ENCODE results near the gene CAPS2.
"Not testable (repeated sequence)": the region's sequence is repeated elsewhere in the genome, so short reads cannot be mapped to it uniquely, and the experiment has no call there.

CAPS2 gene

DNA sequence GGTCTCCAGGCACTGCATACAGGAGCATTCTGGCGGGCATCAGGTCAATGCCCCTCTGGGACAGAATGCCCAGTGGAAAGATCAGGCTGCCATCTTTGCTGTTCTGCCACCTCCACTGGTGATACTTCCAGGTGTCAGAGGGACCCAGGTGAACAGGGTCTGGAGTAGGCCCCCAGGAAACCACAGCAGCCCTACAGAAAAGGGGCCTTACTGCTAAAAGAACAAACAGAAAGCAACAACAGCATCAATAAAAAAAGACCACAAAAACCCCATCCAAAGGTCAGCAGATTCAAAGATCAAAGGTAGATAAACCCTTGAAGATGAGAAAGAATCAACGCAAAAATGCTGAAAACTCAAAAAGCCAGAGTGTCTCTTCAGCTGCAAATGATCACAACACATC lies 20.3 kb upstream of the CAPS2 start:
- H2BK120ac ChIP-seq (ENCODE audit: low read depth, low read length): no peak overlapping the region
- no peak overlapping the region for H3K4ac ChIP-seq (ENCODE audit: low read length)
- no peak overlapping the region for H3K18ac ChIP-seq (ENCODE audit: low read length)
- H3K9ac ChIP-seq (ENCODE audit: low read depth, low read length, poor library complexity): no peak overlapping the region
- no peak overlapping the region for H3K4me3 ChIP-seq (ENCODE audit: low read length in 2 of 2)
- no CpG with 5 or more reads among the region's 2 CpGs for WGBS, 2 donors (ENCODE audit: extremely low coverage in 2 of 2, insufficient read length in 2 of 2, insufficient replicate concordance in 1 of 2)
- no peak overlapping the region for H2AK5ac ChIP-seq (ENCODE audit: low read depth, low read length)
- H2BK12ac ChIP-seq (ENCODE audit: low read length): no peak overlapping the region
- no peak overlapping the region for H4K91ac ChIP-seq (ENCODE audit: low read depth, low read length, poor library complexity)
- no peaks in the 10 kb centered on the region for H3K79me1 ChIP-seq (ENCODE audit: low read depth, low read length)
- no peaks in the 10 kb centered on the region for H3K9me3 ChIP-seq (replicated peaks in 1 of 2; ENCODE audit: control insufficient read depth in 2 of 2, insufficient read depth in 1 of 2, low read depth in 1 of 2, low read length in 2 of 2)
- no peak for DNase-seq (ENCODE audit: low spot score)
- no peak overlapping the region for H3K27ac ChIP-seq (replicated peaks; ENCODE audit: low read length)
- no peak overlapping the region for H2BK5ac ChIP-seq (ENCODE audit: low read length)
- H3K27me3 ChIP-seq (ENCODE audit: control insufficient read depth in 3 of 3, insufficient read depth in 3 of 3, low read depth in 1 of 3, low read length in 3 of 3): no peaks in the 10 kb centered on the region
- H3K4me2 ChIP-seq (ENCODE audit: insufficient read depth, low read length, poor library complexity, severe bottlenecking): no peak overlapping the region
- no peaks in the 10 kb centered on the region for H3K36me3 ChIP-seq (replicated peaks in 1 of 2; ENCODE audit: control insufficient read depth in 2 of 2, insufficient read depth in 2 of 2, low read length in 2 of 2)
- H3K4me1 ChIP-seq (ENCODE audit: control insufficient read depth in 2 of 2, insufficient read depth in 1 of 2, low read depth in 1 of 2, low read length in 2 of 2): no peaks in the 10 kb centered on the region
- no peak overlapping the region for H2AFZ ChIP-seq (ENCODE audit: low read length)
- no peak overlapping the region for H2BK15ac ChIP-seq (ENCODE audit: low read length)
- no peak overlapping the region for H3K23ac ChIP-seq (ENCODE audit: low read depth, low read length, poor library complexity)
- H4K8ac ChIP-seq (ENCODE audit: low read depth, low read length): no peak overlapping the region
- no peak overlapping the region for H3K14ac ChIP-seq (ENCODE audit: low read length)

DNA sequence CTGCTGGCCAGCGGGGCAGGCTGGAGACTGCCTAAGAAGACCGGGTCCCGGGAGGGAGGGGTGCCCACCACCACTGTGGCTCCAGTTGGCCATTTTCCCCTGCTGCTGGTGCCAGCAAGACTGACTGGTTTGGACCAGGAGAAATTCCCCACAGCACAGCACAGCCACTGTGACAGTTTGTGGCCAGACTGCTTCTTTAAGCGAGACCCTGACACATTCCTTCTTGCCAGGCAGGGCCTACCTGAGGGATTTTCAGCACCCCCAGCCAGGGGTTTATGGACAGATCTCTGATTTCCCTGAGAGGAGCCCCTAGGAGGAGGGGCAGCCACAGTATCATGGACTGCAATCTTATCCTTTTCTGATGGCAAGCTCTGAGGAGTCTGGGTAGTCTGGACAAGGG lies 19.8 kb upstream of the CAPS2 start:
- no peak overlapping the region for H3K14ac ChIP-seq (ENCODE audit: low read length)
- no peak overlapping the region for H3K9ac ChIP-seq (ENCODE audit: low read depth, low read length, poor library complexity)
- no peaks in the 10 kb centered on the region for H3K9me3 ChIP-seq (replicated peaks in 1 of 2; ENCODE audit: control insufficient read depth in 2 of 2, insufficient read depth in 1 of 2, low read depth in 1 of 2, low read length in 2 of 2)
- H3K4me1 ChIP-seq (ENCODE audit: control insufficient read depth in 2 of 2, insufficient read depth in 1 of 2, low read depth in 1 of 2, low read length in 2 of 2): no peaks in the 10 kb centered on the region
- H2BK120ac ChIP-seq (ENCODE audit: low read depth, low read length): no peak overlapping the region
- no peak overlapping the region for H3K4me2 ChIP-seq (ENCODE audit: insufficient read depth, low read length, poor library complexity, severe bottlenecking)
- H2BK15ac ChIP-seq (ENCODE audit: low read length): no peak overlapping the region
- no peak overlapping the region for H3K18ac ChIP-seq (ENCODE audit: low read length)
- no peak overlapping the region for H3K23ac ChIP-seq (ENCODE audit: low read depth, low read length, poor library complexity)
- no peak overlapping the region for H3K27ac ChIP-seq (replicated peaks; ENCODE audit: low read length)
- no peak for DNase-seq (ENCODE audit: low spot score)
- no peak overlapping the region for H2BK12ac ChIP-seq (ENCODE audit: low read length)
- no peak overlapping the region for H3K4me3 ChIP-seq (ENCODE audit: low read length in 2 of 2)
- no peak overlapping the region for H2BK5ac ChIP-seq (ENCODE audit: low read length)
- no peak overlapping the region for H4K91ac ChIP-seq (ENCODE audit: low read depth, low read length, poor library complexity)
- no peak overlapping the region for H2AK5ac ChIP-seq (ENCODE audit: low read depth, low read length)
- no peaks in the 10 kb centered on the region for H3K36me3 ChIP-seq (replicated peaks in 1 of 2; ENCODE audit: control insufficient read depth in 2 of 2, insufficient read depth in 2 of 2, low read length in 2 of 2)
- no peak overlapping the region for H2AFZ ChIP-seq (ENCODE audit: low read length)
- no peaks in the 10 kb centered on the region for H3K79me1 ChIP-seq (ENCODE audit: low read depth, low read length)
- no peak overlapping the region for H3K4ac ChIP-seq (ENCODE audit: low read length)
- no peak overlapping the region for H4K8ac ChIP-seq (ENCODE audit: low read depth, low read length)
- no peaks in the 10 kb centered on the region for H3K27me3 ChIP-seq (ENCODE audit: control insufficient read depth in 3 of 3, insufficient read depth in 3 of 3, low read depth in 1 of 3, low read length in 3 of 3)
- WGBS, 2 donors (ENCODE audit: extremely low coverage in 2 of 2, insufficient read length in 2 of 2, insufficient replicate concordance in 1 of 2): no CpG with 5 or more reads among the region's 4 CpGs

DNA sequence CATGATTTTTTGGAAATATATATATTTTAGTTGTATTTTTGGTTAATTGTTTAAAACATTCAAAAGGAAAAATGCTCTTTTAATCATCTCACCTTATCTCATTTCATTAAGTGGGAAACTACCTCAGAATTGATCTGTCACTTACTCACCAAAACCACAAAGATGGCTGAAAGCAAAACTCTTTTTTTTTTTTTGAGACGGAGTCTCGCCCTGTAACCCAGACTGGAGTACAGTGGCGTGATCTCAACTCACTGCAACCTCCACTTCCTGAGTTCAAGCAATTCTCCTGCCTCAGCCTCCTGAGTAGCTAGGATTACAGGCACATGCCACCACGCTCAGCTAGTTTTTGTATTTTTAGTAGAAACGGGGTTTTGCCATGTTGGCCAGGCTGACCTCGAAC lies 16.1 kb upstream of the CAPS2 start:
- not testable (repeated sequence) for H4K91ac ChIP-seq (ENCODE audit: low read depth, low read length, poor library complexity); DNase-seq (ENCODE audit: low spot score); H3K27me3 ChIP-seq (ENCODE audit: control insufficient read depth in 3 of 3, insufficient read depth in 3 of 3, low read depth in 1 of 3, low read length in 3 of 3); H3K18ac ChIP-seq (ENCODE audit: low read length); H2BK12ac ChIP-seq (ENCODE audit: low read length); H3K9ac ChIP-seq (ENCODE audit: low read depth, low read length, poor library complexity); H3K4me3 ChIP-seq (ENCODE audit: low read length in 2 of 2); H2AFZ ChIP-seq (ENCODE audit: low read length); H2BK5ac ChIP-seq (ENCODE audit: low read length); H2AK5ac ChIP-seq (ENCODE audit: low read depth, low read length); H3K14ac ChIP-seq (ENCODE audit: low read length); H3K23ac ChIP-seq (ENCODE audit: low read depth, low read length, poor library complexity); H3K36me3 ChIP-seq (replicated peaks in 1 of 2; ENCODE audit: control insufficient read depth in 2 of 2, insufficient read depth in 2 of 2, low read length in 2 of 2); H3K27ac ChIP-seq (replicated peaks; ENCODE audit: low read length); H3K4ac ChIP-seq (ENCODE audit: low read length); H2BK15ac ChIP-seq (ENCODE audit: low read length); H4K8ac ChIP-seq (ENCODE audit: low read depth, low read length); H2BK120ac ChIP-seq (ENCODE audit: low read depth, low read length); H3K4me2 ChIP-seq (ENCODE audit: insufficient read depth, low read length, poor library complexity, severe bottlenecking); H3K9me3 ChIP-seq (replicated peaks in 1 of 2; ENCODE audit: control insufficient read depth in 2 of 2, insufficient read depth in 1 of 2, low read depth in 1 of 2, low read length in 2 of 2); H3K4me1 ChIP-seq (ENCODE audit: control insufficient read depth in 2 of 2, insufficient read depth in 1 of 2, low read depth in 1 of 2, low read length in 2 of 2); H3K79me1 ChIP-seq (ENCODE audit: low read depth, low read length)
- WGBS, 2 donors (ENCODE audit: extremely low coverage in 2 of 2, insufficient read length in 2 of 2, insufficient replicate concordance in 1 of 2): no CpG with 5 or more reads among the region's 6 CpGs

DNA sequence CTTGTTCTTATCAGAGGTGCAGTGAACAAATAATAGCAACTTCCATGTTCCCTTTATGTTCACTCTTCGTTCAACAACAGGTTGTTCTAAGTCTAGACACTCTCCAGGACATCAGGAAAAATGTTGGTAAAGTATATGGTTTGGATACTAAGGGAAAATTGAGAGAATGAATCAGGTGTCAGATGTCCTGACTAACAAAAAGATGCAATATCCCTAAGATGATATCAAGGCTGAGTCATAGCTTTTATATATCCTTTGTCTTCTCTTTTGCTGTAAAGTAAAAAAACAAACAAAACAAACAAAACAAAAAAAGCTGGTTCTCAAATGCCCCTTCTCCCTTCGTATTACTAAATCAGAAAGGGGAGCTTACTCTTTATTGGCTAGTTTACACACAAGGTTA lies 15.4 kb upstream of the CAPS2 start:
- Histone ChIP-seq H3K27me3 (ENCODE audit: control insufficient read depth in 3 of 3, insufficient read depth in 3 of 3, low read depth in 1 of 3, low read length in 3 of 3) (no peaks in the 10 kb centered on the region), H2AFZ (ENCODE audit: low read length) (no peak overlapping the region), H2AK5ac (ENCODE audit: low read depth, low read length) (no peak overlapping the region), H2BK15ac (ENCODE audit: low read length) (no peak overlapping the region), H3K9me3 (replicated peaks in 1 of 2; ENCODE audit: control insufficient read depth in 2 of 2, insufficient read depth in 1 of 2, low read depth in 1 of 2, low read length in 2 of 2) (no peaks in the 10 kb centered on the region), H2BK120ac (ENCODE audit: low read depth, low read length) (no peak overlapping the region), H3K36me3 (replicated peaks in 1 of 2; ENCODE audit: control insufficient read depth in 2 of 2, insufficient read depth in 2 of 2, low read length in 2 of 2) (no peaks in the 10 kb centered on the region), H3K23ac (ENCODE audit: low read depth, low read length, poor library complexity) (no peak overlapping the region), H3K4ac (ENCODE audit: low read length) (no peak overlapping the region), H3K18ac (ENCODE audit: low read length) (no peak overlapping the region), H4K8ac (ENCODE audit: low read depth, low read length) (no peak overlapping the region), H3K4me3 (ENCODE audit: low read length in 2 of 2) (no peak overlapping the region), H3K79me1 (ENCODE audit: low read depth, low read length) (no peaks in the 10 kb centered on the region), H3K14ac (ENCODE audit: low read length) (no peak overlapping the region), H3K4me1 (ENCODE audit: control insufficient read depth in 2 of 2, insufficient read depth in 1 of 2, low read depth in 1 of 2, low read length in 2 of 2) (no peaks in the 10 kb centered on the region), H2BK5ac (ENCODE audit: low read length) (no peak overlapping the region), H3K9ac (ENCODE audit: low read depth, low read length, poor library complexity) (no peak overlapping the region), H3K4me2 (ENCODE audit: insufficient read depth, low read length, poor library complexity, severe bottlenecking) (no peak overlapping the region), H4K91ac (ENCODE audit: low read depth, low read length, poor library complexity) (no peak overlapping the region), H3K27ac (replicated peaks; ENCODE audit: low read length) (no peak overlapping the region), H2BK12ac (ENCODE audit: low read length) (no peak overlapping the region)
- WGBS, 2 donors (ENCODE audit: extremely low coverage in 2 of 2, insufficient read length in 2 of 2, insufficient replicate concordance in 1 of 2): no CpG with 5 or more reads among the region's 2 CpGs
- no peak for DNase-seq (ENCODE audit: low spot score)
